ENCODE results near the gene KRTAP13-3. TPM values are rescaled to one million over a fixed set of nuclear protein-coding genes. Genes with fewer than 3 reads are reported as not detected.

KRTAP13-3 gene
- total RNA-seq, 1 experiment from 2014 or later, result not detected

DNA sequence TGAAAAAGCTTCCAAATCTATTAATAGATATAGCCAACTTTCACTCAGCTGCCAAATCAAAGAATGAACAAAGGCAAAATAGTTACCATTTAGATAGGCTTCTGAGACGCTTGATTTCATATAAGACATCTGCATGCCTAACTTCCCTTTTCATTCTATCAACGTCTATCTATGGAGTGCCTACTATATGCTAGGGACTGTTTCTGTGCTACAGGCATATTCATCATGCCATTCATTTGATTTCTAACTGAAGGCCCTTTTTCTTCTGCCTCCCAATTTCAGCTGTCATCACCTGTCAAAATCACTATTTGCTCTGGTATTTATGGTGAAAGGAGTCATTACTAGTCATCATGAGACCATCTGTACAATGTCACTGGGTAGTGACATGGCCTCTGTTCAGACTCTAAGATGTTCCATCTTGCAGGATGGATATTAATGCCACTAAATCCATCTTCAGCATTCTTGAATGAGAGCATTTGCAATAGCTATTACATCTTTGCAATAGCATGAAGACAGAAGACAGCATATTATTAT, 34.2 kb downstream of the KRTAP13-3 start:
- TF ChIP-seq EZH2phosphoT487 (IDR thresholded peaks at IDR 0.05; ENCODE audit: borderline replicate concordance, low read length) (no peak), EZH2 (IDR thresholded peaks at IDR 0.05; ENCODE audit: low read length, unreplicated experiment) (no peak)
- TF ChIP-seq, protein P1, sequence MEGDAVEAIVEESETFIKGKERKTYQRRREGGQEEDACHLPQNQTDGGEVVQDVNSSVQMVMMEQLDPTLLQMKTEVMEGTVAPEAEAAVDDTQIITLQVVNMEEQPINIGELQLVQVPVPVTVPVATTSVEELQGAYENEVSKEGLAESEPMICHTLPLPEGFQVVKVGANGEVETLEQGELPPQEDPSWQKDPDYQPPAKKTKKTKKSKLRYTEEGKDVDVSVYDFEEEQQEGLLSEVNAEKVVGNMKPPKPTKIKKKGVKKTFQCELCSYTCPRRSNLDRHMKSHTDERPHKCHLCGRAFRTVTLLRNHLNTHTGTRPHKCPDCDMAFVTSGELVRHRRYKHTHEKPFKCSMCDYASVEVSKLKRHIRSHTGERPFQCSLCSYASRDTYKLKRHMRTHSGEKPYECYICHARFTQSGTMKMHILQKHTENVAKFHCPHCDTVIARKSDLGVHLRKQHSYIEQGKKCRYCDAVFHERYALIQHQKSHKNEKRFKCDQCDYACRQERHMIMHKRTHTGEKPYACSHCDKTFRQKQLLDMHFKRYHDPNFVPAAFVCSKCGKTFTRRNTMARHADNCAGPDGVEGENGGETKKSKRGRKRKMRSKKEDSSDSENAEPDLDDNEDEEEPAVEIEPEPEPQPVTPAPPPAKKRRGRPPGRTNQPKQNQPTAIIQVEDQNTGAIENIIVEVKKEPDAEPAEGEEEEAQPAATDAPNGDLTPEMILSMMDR (conservative IDR thresholded peaks at IDR 0.05; ENCODE audit: low read depth, low read length), result no peak
- Histone ChIP-seq H3K36me3 (ENCODE audit: low read depth, low read length) (no peaks in the 10 kb centered on the region), H3K9me2 (replicated peaks; ENCODE audit: low read length) (no peaks in the 10 kb centered on the region), H3K27me3 (ENCODE audit: low read length) (peaks cover 54% of the 10 kb centered on the region; the same call in 1 of the 2 replicates), H2AFZ (ENCODE audit: low read length) (no peak overlapping the region), H4K20me1 (ENCODE audit: low read length) (no peaks in the 10 kb centered on the region), H3K9ac (ENCODE audit: low read length) (no peak overlapping the region), H3K4me2 (ENCODE audit: low read length) (no peak overlapping the region), H3K79me2 (ENCODE audit: low read length) (no peaks in the 10 kb centered on the region), H3F3A (ENCODE audit: low read length, unreplicated experiment) (no peaks in the 10 kb centered on the region), H3K9me3 (ENCODE audit: low read length) (no peaks in the 10 kb centered on the region), H3K27ac (ENCODE audit: low read length) (no peak overlapping the region), H3K4me1 (ENCODE audit: insufficient read depth, low read length) (no peaks in the 10 kb centered on the region), H3K4me3 (ENCODE audit: low read length) (no peak overlapping the region)
- BruUV-seq (replicated peaks), result no TSS peak
- CTCF ChIA-PET, result no interaction called here
- DNase-seq (peak; percentile 40), ATAC-seq (no peak)
- POLR2A ChIA-PET (ENCODE audit: unreplicated experiment), result no interaction called here
- intact Hi-C loops (cut with micrococcal nuclease), result no loop called here

DNA sequence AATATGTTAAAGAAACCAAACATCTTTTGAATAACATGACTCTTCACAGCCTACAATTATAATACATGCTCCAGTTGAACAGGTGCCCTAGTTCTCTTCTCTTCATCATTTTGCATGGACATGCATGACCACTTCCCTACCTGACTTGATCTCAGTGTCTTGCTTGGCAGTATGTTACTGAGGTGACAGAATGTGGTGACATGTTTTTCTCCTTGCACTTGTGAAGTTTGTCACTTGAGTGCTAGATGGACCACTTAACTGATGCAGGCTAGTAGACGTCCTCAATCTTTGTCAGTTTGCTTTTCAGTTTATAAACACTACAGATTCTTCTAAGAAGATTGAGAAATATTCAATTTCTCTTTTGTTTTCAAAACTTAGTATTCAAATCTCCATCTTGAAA, 43.5 kb downstream of the KRTAP13-3 start:
- Histone ChIP-seq H3K4me3 (ENCODE audit: low read length) (no peak overlapping the region), H3K9ac (ENCODE audit: low read length) (no peak overlapping the region), H3K4me2 (ENCODE audit: low read length) (no peak overlapping the region), H4K20me1 (ENCODE audit: low read length) (no peaks in the 10 kb centered on the region), H3K27ac (ENCODE audit: low read length) (no peak overlapping the region), H3K9me3 (ENCODE audit: low read length) (no peaks in the 10 kb centered on the region), H3F3A (ENCODE audit: low read length, unreplicated experiment) (no peaks in the 10 kb centered on the region), H3K4me1 (ENCODE audit: insufficient read depth, low read length) (no peaks in the 10 kb centered on the region), H2AFZ (ENCODE audit: low read length) (no peak overlapping the region), H3K27me3 (ENCODE audit: low read length) (peaks cover 20% of the 10 kb centered on the region; the same call in 1 of the 2 replicates), H3K36me3 (ENCODE audit: low read depth, low read length) (no peaks in the 10 kb centered on the region), H3K9me2 (replicated peaks; ENCODE audit: low read length) (no peaks in the 10 kb centered on the region), H3K79me2 (ENCODE audit: low read length) (no peaks in the 10 kb centered on the region)
- intact Hi-C loops (cut with micrococcal nuclease), result no loop called here
- DNase-seq (no peak), ATAC-seq (no peak)
- CTCF ChIA-PET, result no interaction called here
- POLR2A ChIA-PET (ENCODE audit: unreplicated experiment), result no interaction called here
- no TSS peak for BruUV-seq (replicated peaks)
- TF ChIP-seq, protein P1 (conservative IDR thresholded peaks at IDR 0.05; ENCODE audit: low read depth, low read length), result no peak
- TF ChIP-seq EZH2 (IDR thresholded peaks at IDR 0.05; ENCODE audit: low read length, unreplicated experiment), result no peak
- TF ChIP-seq EZH2phosphoT487 (IDR thresholded peaks at IDR 0.05; ENCODE audit: borderline replicate concordance, low read length), result no peak

Other genes with a start within 250 kb of the KRTAP13-3 start
- gene CLDN8, start 209.8 kb downstream of the KRTAP13-3 start, total RNA-seq (2014; rRNA removed), result 0.46 and 1.5 TPM in 2 replicates
- not detected in 2 replicates for gene KRTAP24-1, start 143.0 kb downstream of the KRTAP13-3 start, total RNA-seq (2014; rRNA removed)
- not detected in 2 replicates for gene KRTAP25-1, start 136.4 kb downstream of the KRTAP13-3 start, total RNA-seq (2014; rRNA removed)
- not detected in 2 replicates for gene KRTAP26-1, start 105.6 kb downstream of the KRTAP13-3 start, total RNA-seq (2014; rRNA removed)
- gene KRTAP27-1, start 88.2 kb downstream of the KRTAP13-3 start, total RNA-seq (2014; rRNA removed), result not detected in 2 replicates
- gene KRTAP23-1, start 77.3 kb downstream of the KRTAP13-3 start, total RNA-seq (2014; rRNA removed), result not detected in 2 replicates
- gene KRTAP13-2, start 53.7 kb downstream of the KRTAP13-3 start, total RNA-seq (2014; rRNA removed), result not detected in 2 replicates
- not detected in 2 replicates for gene KRTAP13-1, start 29.9 kb downstream of the KRTAP13-3 start, total RNA-seq (2014; rRNA removed)
- not detected in 2 replicates for gene KRTAP13-4, start 4.3 kb upstream of the KRTAP13-3 start, total RNA-seq (2014; rRNA removed)
- not detected in 2 replicates for gene KRTAP15-1, start 14.3 kb upstream of the KRTAP13-3 start, total RNA-seq (2014; rRNA removed)
- not detected in 2 replicates for gene KRTAP19-1, start 54.4 kb upstream of the KRTAP13-3 start, total RNA-seq (2014; rRNA removed)
- not detected in 2 replicates for gene KRTAP19-2, start 61.5 kb upstream of the KRTAP13-3 start, total RNA-seq (2014; rRNA removed)
- gene KRTAP19-3, start 66.1 kb upstream of the KRTAP13-3 start, total RNA-seq (2014; rRNA removed), result not detected in 2 replicates
- gene KRTAP19-4, start 71.2 kb upstream of the KRTAP13-3 start, total RNA-seq (2014; rRNA removed), result not detected in 2 replicates
- gene KRTAP19-5, start 76.2 kb upstream of the KRTAP13-3 start, total RNA-seq (2014; rRNA removed), result not detected in 2 replicates
- gene KRTAP19-6, start 115.9 kb upstream of the KRTAP13-3 start, total RNA-seq (2014; rRNA removed), result not detected in 2 replicates
- gene KRTAP19-7, start 135.4 kb upstream of the KRTAP13-3 start, total RNA-seq (2014; rRNA removed), result not detected in 2 replicates
- gene KRTAP22-2, start 164.5 kb upstream of the KRTAP13-3 start, total RNA-seq (2014; rRNA removed), result not detected in 2 replicates
- gene KRTAP6-3, start 166.5 kb upstream of the KRTAP13-3 start, total RNA-seq (2014; rRNA removed), result not detected in 2 replicates
- not detected in 2 replicates for gene KRTAP6-2, start 173.0 kb upstream of the KRTAP13-3 start, total RNA-seq (2014; rRNA removed)
- gene KRTAP22-1, start 175.2 kb upstream of the KRTAP13-3 start, total RNA-seq (2014; rRNA removed), result not detected in 2 replicates
- gene KRTAP6-1, start 188.0 kb upstream of the KRTAP13-3 start, total RNA-seq (2014; rRNA removed), result not detected in 2 replicates
- not detected in 2 replicates for gene KRTAP20-1, start 190.5 kb upstream of the KRTAP13-3 start, total RNA-seq (2014; rRNA removed)
- not detected in 2 replicates for gene KRTAP20-4, start 194.7 kb upstream of the KRTAP13-3 start, total RNA-seq (2014; rRNA removed)
- 0.51 TPM in 1 of 2 replicates, not detected in the other for gene KRTAP20-2, start 209.3 kb upstream of the KRTAP13-3 start, total RNA-seq (2014; rRNA removed)
- gene KRTAP20-3, start 216.9 kb upstream of the KRTAP13-3 start, total RNA-seq (2014; rRNA removed), result not detected in 2 replicates